Activated naive CD8-positive, alpha-beta T cell treated with anti-CD3 and anti-CD28 coated beads for 36 hours (primary cell): ENCODE data around the gene LUC7L2. TPM values are rescaled to one million over a fixed set of nuclear protein-coding genes. Genes with fewer than 3 reads are reported as not detected.
"Not testable (repeated sequence)": the region's sequence is repeated elsewhere in the genome, so short reads cannot be mapped to it uniquely, and the experiment has no call there.

Experiments
- DNase-seq: peaks from one replicate; pipeline ENCODE4 v3.0.0; 2021
- H3K27ac Mint-ChIP-seq: one replicate; pipeline ENCODE4 v1.8.0; 2022; ENCODE audit warnings: mild to moderate bottlenecking, moderate library complexity, mixed read lengths
- H3K27me3 Mint-ChIP-seq: one replicate; pipeline ENCODE4 v1.8.0; 2022; ENCODE audit warnings: mild to moderate bottlenecking, mixed read lengths
- H3K36me3 Mint-ChIP-seq: one replicate; pipeline ENCODE4 v1.8.0; 2021; ENCODE audit warnings: mild to moderate bottlenecking, mixed read lengths
- H3K4me1 Mint-ChIP-seq: one replicate; pipeline ENCODE4 v1.8.0; 2021; ENCODE audit warnings: mixed read lengths
- H3K4me3 Mint-ChIP-seq: one replicate; pipeline ENCODE4 v1.8.0; 2022; ENCODE audit warnings: mild to moderate bottlenecking, moderate library complexity, mixed read lengths
- H3K9me3 Mint-ChIP-seq: one replicate; pipeline ENCODE4 v1.8.0; 2022; ENCODE audit warnings: mixed read lengths
- total RNA-seq, 2 experiments: library from RNA; stranded (reverse); gene quantifications; one replicate each; pipeline ENCODE4 v1.2.3, GENCODE V29; 2021

LUC7L2 gene
- total RNA-seq, 2 experiments from 2014 or later = 150 to 156 TPM

GRCh38 chr7:139431459-139431858 is 71.8 kb downstream of the LUC7L2 start:
- H3K27me3 Mint-ChIP-seq = no peaks in the 10 kb centered on the region
- H3K27ac Mint-ChIP-seq = no peak overlapping the region
- H3K4me3 Mint-ChIP-seq = no peak overlapping the region
- no peaks in the 10 kb centered on the region for H3K9me3 Mint-ChIP-seq
- H3K36me3 Mint-ChIP-seq = peaks cover 16% of the 10 kb centered on the region
- H3K4me1 Mint-ChIP-seq = peaks cover 8% of the 10 kb centered on the region
- no peak for DNase-seq

GRCh38 chr7:139436806-139437205 is 77.1 kb downstream of the LUC7L2 start:
- H3K27me3 Mint-ChIP-seq = no peaks in the 10 kb centered on the region
- no peak overlapping the region for H3K27ac Mint-ChIP-seq
- no peaks in the 10 kb centered on the region for H3K9me3 Mint-ChIP-seq
- H3K4me1 Mint-ChIP-seq = peaks cover 8% of the 10 kb centered on the region
- DNase-seq = no peak
- no peak overlapping the region for H3K4me3 Mint-ChIP-seq
- H3K36me3 Mint-ChIP-seq = peaks cover 6% of the 10 kb centered on the region

- Mint-ChIP-seq H3K36me3 (peaks cover 3% of the 10 kb centered on the region), H3K27me3 (no peaks in the 10 kb centered on the region), H3K9me3 (no peaks in the 10 kb centered on the region), H3K4me1 (peaks cover 3% of the 10 kb centered on the region), H3K4me3 (no peak overlapping the region), H3K27ac (no peak overlapping the region)
- no peak for DNase-seq
Observed at GRCh38 chr7:139439375-139439774, 79.7 kb downstream of the LUC7L2 start.

- Mint-ChIP-seq H3K4me3 (no peak overlapping the region), H3K36me3 (no peaks in the 10 kb centered on the region), H3K4me1 (no peaks in the 10 kb centered on the region), H3K9me3 (no peaks in the 10 kb centered on the region), H3K27me3 (no peaks in the 10 kb centered on the region), H3K27ac (no peak overlapping the region)
- no peak for DNase-seq
Observed at GRCh38 chr7:139441961-139442360, 82.3 kb downstream of the LUC7L2 start.

- H3K4me3 Mint-ChIP-seq = no peak overlapping the region
- DNase-seq = no peak
- no peaks in the 10 kb centered on the region for H3K36me3 Mint-ChIP-seq
- no peak overlapping the region for H3K27ac Mint-ChIP-seq
- H3K9me3 Mint-ChIP-seq = no peaks in the 10 kb centered on the region
- H3K27me3 Mint-ChIP-seq = no peaks in the 10 kb centered on the region
- H3K4me1 Mint-ChIP-seq = no peaks in the 10 kb centered on the region
Observed at GRCh38 chr7:139446051-139446890, 86.6 kb downstream of the LUC7L2 start.

- no peak for DNase-seq
- no peaks in the 10 kb centered on the region for H3K9me3 Mint-ChIP-seq
- H3K4me1 Mint-ChIP-seq = no peaks in the 10 kb centered on the region
- H3K27me3 Mint-ChIP-seq = no peaks in the 10 kb centered on the region
- no peak overlapping the region for H3K27ac Mint-ChIP-seq
- H3K36me3 Mint-ChIP-seq = no peaks in the 10 kb centered on the region
- H3K4me3 Mint-ChIP-seq = no peak overlapping the region
Observed at GRCh38 chr7:139450851-139451250, 91.2 kb downstream of the LUC7L2 start.

GRCh38 chr7:139451638-139452037 is 91.9 kb downstream of the LUC7L2 start:
- Mint-ChIP-seq H3K4me3 (no peak overlapping the region), H3K9me3 (no peaks in the 10 kb centered on the region), H3K36me3 (no peaks in the 10 kb centered on the region), H3K27me3 (no peaks in the 10 kb centered on the region), H3K4me1 (no peaks in the 10 kb centered on the region), H3K27ac (no peak overlapping the region)
- DNase-seq = no peak

- no peak for DNase-seq
- Mint-ChIP-seq H3K9me3 (no peaks in the 10 kb centered on the region), H3K27ac (no peak overlapping the region), H3K27me3 (no peaks in the 10 kb centered on the region), H3K4me1 (no peaks in the 10 kb centered on the region), H3K4me3 (no peak overlapping the region), H3K36me3 (no peaks in the 10 kb centered on the region)
Observed at GRCh38 chr7:139452958-139453672, 93.4 kb downstream of the LUC7L2 start.

GRCh38 chr7:139453673-139454321 is 94.1 kb downstream of the LUC7L2 start:
- no peak for DNase-seq
- no peaks in the 10 kb centered on the region for H3K27me3 Mint-ChIP-seq
- H3K4me1 Mint-ChIP-seq = no peaks in the 10 kb centered on the region
- H3K27ac Mint-ChIP-seq = no peak overlapping the region
- no peaks in the 10 kb centered on the region for H3K9me3 Mint-ChIP-seq
- H3K4me3 Mint-ChIP-seq = no peak overlapping the region
- H3K36me3 Mint-ChIP-seq = no peaks in the 10 kb centered on the region

- H3K36me3 Mint-ChIP-seq = no peaks in the 10 kb centered on the region
- no peak for DNase-seq
- no peak overlapping the region for H3K4me3 Mint-ChIP-seq
- no peaks in the 10 kb centered on the region for H3K9me3 Mint-ChIP-seq
- no peak overlapping the region for H3K27ac Mint-ChIP-seq
- H3K27me3 Mint-ChIP-seq = no peaks in the 10 kb centered on the region
- no peaks in the 10 kb centered on the region for H3K4me1 Mint-ChIP-seq
Observed at GRCh38 chr7:139455789-139456188, 96.1 kb downstream of the LUC7L2 start.

GRCh38 chr7:139456511-139456910 is 96.8 kb downstream of the LUC7L2 start:
- Mint-ChIP-seq H3K36me3 (no peaks in the 10 kb centered on the region), H3K9me3 (no peaks in the 10 kb centered on the region), H3K4me1 (no peaks in the 10 kb centered on the region), H3K27ac (no peak overlapping the region), H3K27me3 (no peaks in the 10 kb centered on the region), H3K4me3 (no peak overlapping the region)
- DNase-seq = no peak

GRCh38 chr7:139457153-139457946 is 97.7 kb downstream of the LUC7L2 start:
- H3K4me1 Mint-ChIP-seq = no peaks in the 10 kb centered on the region
- no peak for DNase-seq
- no peaks in the 10 kb centered on the region for H3K27me3 Mint-ChIP-seq

GRCh38 chr7:139463421-139463820 is 103.7 kb downstream of the LUC7L2 start:
- H3K4me3 Mint-ChIP-seq, H3K4me1 Mint-ChIP-seq, DNase-seq, H3K27ac Mint-ChIP-seq, H3K9me3 Mint-ChIP-seq, H3K27me3 Mint-ChIP-seq, H3K36me3 Mint-ChIP-seq: not testable (repeated sequence)

More at GRCh38 chr7:139457153-139457946, 97.7 kb downstream of the LUC7L2 start:
- Mint-ChIP-seq H3K9me3 (no peaks in the 10 kb centered on the region), H3K27ac (no peak overlapping the region), H3K4me3 (no peak overlapping the region), H3K36me3 (no peaks in the 10 kb centered on the region)

GRCh38 chr7:139464511-139464910 is 104.8 kb downstream of the LUC7L2 start:
- H3K9me3 Mint-ChIP-seq, DNase-seq, H3K4me3 Mint-ChIP-seq, H3K36me3 Mint-ChIP-seq, H3K27me3 Mint-ChIP-seq, H3K4me1 Mint-ChIP-seq, H3K27ac Mint-ChIP-seq: not testable (repeated sequence)

- H3K4me3 Mint-ChIP-seq, H3K4me1 Mint-ChIP-seq, H3K27ac Mint-ChIP-seq, H3K27me3 Mint-ChIP-seq, H3K36me3 Mint-ChIP-seq, H3K9me3 Mint-ChIP-seq, DNase-seq: not testable (repeated sequence)
Observed at GRCh38 chr7:139465072-139465471, 105.4 kb downstream of the LUC7L2 start.
